Measurements from ENCODE around the gene ASB9.
"Not testable (repeated sequence)": the region's sequence is repeated elsewhere in the genome, so short reads cannot be mapped to it uniquely, and the experiment has no call there.

ASB9 gene

GRCh38 chrX:15217161-15217560, 52.7 kb downstream of the ASB9 start:
- intact Hi-C loops (cut with micrococcal nuclease): no loop called here
- no peaks in the 10 kb centered on the region for H3K36me3 Mint-ChIP-seq (ENCODE audit: low read depth)

GRCh38 chrX:15216280-15216679, 53.6 kb downstream of the ASB9 start:
- Mint-ChIP-seq H3K36me3 (ENCODE audit: low read depth) (no peaks in the 10 kb centered on the region), H3K4me1 (ENCODE audit: low read depth) (no peaks in the 10 kb centered on the region)

More at GRCh38 chrX:15217161-15217560, 52.7 kb downstream of the ASB9 start:
- H3K4me3 Mint-ChIP-seq: no peak overlapping the region
- H3K27ac Mint-ChIP-seq: no peak overlapping the region
- H3K27me3 Mint-ChIP-seq: no peaks in the 10 kb centered on the region
- no peaks in the 10 kb centered on the region for H3K9me3 Mint-ChIP-seq
- H3K4me1 Mint-ChIP-seq (ENCODE audit: low read depth): no peaks in the 10 kb centered on the region

GRCh38 chrX:15215366-15215765, 54.5 kb downstream of the ASB9 start:
- no peaks in the 10 kb centered on the region for H3K36me3 Mint-ChIP-seq (ENCODE audit: low read depth)
- H3K27me3 Mint-ChIP-seq: no peaks in the 10 kb centered on the region
- intact Hi-C loops (cut with micrococcal nuclease): no loop called here
- H3K4me3 Mint-ChIP-seq: no peak overlapping the region
- H3K4me1 Mint-ChIP-seq (ENCODE audit: low read depth): no peaks in the 10 kb centered on the region
- no peaks in the 10 kb centered on the region for H3K9me3 Mint-ChIP-seq
- H3K27ac Mint-ChIP-seq: no peak overlapping the region

More at GRCh38 chrX:15216280-15216679, 53.6 kb downstream of the ASB9 start:
- Mint-ChIP-seq H3K9me3 (no peaks in the 10 kb centered on the region), H3K27me3 (no peaks in the 10 kb centered on the region), H3K4me3 (no peak overlapping the region), H3K27ac (no peak overlapping the region)
- intact Hi-C loops (cut with micrococcal nuclease): no loop called here

- no peak overlapping the region for H3K4me3 Mint-ChIP-seq
- H3K27me3 Mint-ChIP-seq: no peaks in the 10 kb centered on the region
- no peak overlapping the region for H3K27ac Mint-ChIP-seq
These were observed 55.3 kb downstream of the ASB9 start for GRCh38 chrX:15214588-15214987.

GRCh38 chrX:15209096-15209495, 60.8 kb downstream of the ASB9 start:
- no peaks in the 10 kb centered on the region for H3K36me3 Mint-ChIP-seq (ENCODE audit: low read depth)
- no peak overlapping the region for H3K4me3 Mint-ChIP-seq
- H3K4me1 Mint-ChIP-seq (ENCODE audit: low read depth): peaks cover 6% of the 10 kb centered on the region
- intact Hi-C loops (cut with micrococcal nuclease): no loop called here
- H3K9me3 Mint-ChIP-seq: no peaks in the 10 kb centered on the region
- H3K27ac Mint-ChIP-seq: no peak overlapping the region
- no peaks in the 10 kb centered on the region for H3K27me3 Mint-ChIP-seq

More at GRCh38 chrX:15214588-15214987, 55.3 kb downstream of the ASB9 start:
- Mint-ChIP-seq H3K36me3 (ENCODE audit: low read depth) (no peaks in the 10 kb centered on the region), H3K4me1 (ENCODE audit: low read depth) (no peaks in the 10 kb centered on the region), H3K9me3 (no peaks in the 10 kb centered on the region)
- intact Hi-C loops (cut with micrococcal nuclease): no loop called here

GRCh38 chrX:15207994-15208393, 61.9 kb downstream of the ASB9 start:
- Mint-ChIP-seq H3K9me3 (no peaks in the 10 kb centered on the region), H3K36me3 (ENCODE audit: low read depth) (no peaks in the 10 kb centered on the region), H3K27me3 (no peaks in the 10 kb centered on the region), H3K27ac (no peak overlapping the region), H3K4me1 (ENCODE audit: low read depth) (peaks cover 6% of the 10 kb centered on the region), H3K4me3 (no peak overlapping the region)
- intact Hi-C loops (cut with micrococcal nuclease): no loop called here

GRCh38 chrX:15207384-15207783, 62.5 kb downstream of the ASB9 start:
- Mint-ChIP-seq H3K4me1 (ENCODE audit: low read depth) (peaks cover 6% of the 10 kb centered on the region), H3K4me3 (no peak overlapping the region), H3K27ac (no peak overlapping the region), H3K9me3 (no peaks in the 10 kb centered on the region), H3K27me3 (no peaks in the 10 kb centered on the region), H3K36me3 (ENCODE audit: low read depth) (no peaks in the 10 kb centered on the region)
- intact Hi-C loops (cut with micrococcal nuclease): no loop called here

GRCh38 chrX:15206306-15206705, 63.6 kb downstream of the ASB9 start:
- intact Hi-C loops (cut with micrococcal nuclease): no loop called here
- peaks cover 6% of the 10 kb centered on the region for H3K4me1 Mint-ChIP-seq (ENCODE audit: low read depth)
- H3K27me3 Mint-ChIP-seq: peaks cover 3% of the 10 kb centered on the region
- H3K36me3 Mint-ChIP-seq (ENCODE audit: low read depth): no peaks in the 10 kb centered on the region
- H3K4me3 Mint-ChIP-seq: no peak overlapping the region
- H3K9me3 Mint-ChIP-seq: no peaks in the 10 kb centered on the region
- H3K27ac Mint-ChIP-seq: no peak overlapping the region

- no peaks in the 10 kb centered on the region for H3K9me3 Mint-ChIP-seq
- peaks cover 3% of the 10 kb centered on the region for H3K27me3 Mint-ChIP-seq
- no peak overlapping the region for H3K4me3 Mint-ChIP-seq
- H3K27ac Mint-ChIP-seq: no peak overlapping the region
- intact Hi-C loops (cut with micrococcal nuclease): no loop called here
- H3K36me3 Mint-ChIP-seq (ENCODE audit: low read depth): no peaks in the 10 kb centered on the region
- H3K4me1 Mint-ChIP-seq (ENCODE audit: low read depth): peaks cover 6% of the 10 kb centered on the region
These were observed 65.6 kb downstream of the ASB9 start for GRCh38 chrX:15204130-15204751.

GRCh38 chrX:15203694-15204093, 66.2 kb downstream of the ASB9 start:
- peaks cover 6% of the 10 kb centered on the region for H3K4me1 Mint-ChIP-seq (ENCODE audit: low read depth)
- no peak overlapping the region for H3K4me3 Mint-ChIP-seq
- no peaks in the 10 kb centered on the region for H3K9me3 Mint-ChIP-seq
- H3K36me3 Mint-ChIP-seq (ENCODE audit: low read depth): no peaks in the 10 kb centered on the region
- no peak overlapping the region for H3K27ac Mint-ChIP-seq
- intact Hi-C loops (cut with micrococcal nuclease): no loop called here
- H3K27me3 Mint-ChIP-seq: peaks cover 3% of the 10 kb centered on the region

GRCh38 chrX:15202454-15203177, 67.3 kb downstream of the ASB9 start:
- H3K27me3 Mint-ChIP-seq: peaks cover 3% of the 10 kb centered on the region
- intact Hi-C loops (cut with micrococcal nuclease): no loop called here
- no peak overlapping the region for H3K4me3 Mint-ChIP-seq
- no peaks in the 10 kb centered on the region for H3K9me3 Mint-ChIP-seq
- peaks cover 6% of the 10 kb centered on the region for H3K4me1 Mint-ChIP-seq (ENCODE audit: low read depth)
- no peaks in the 10 kb centered on the region for H3K36me3 Mint-ChIP-seq (ENCODE audit: low read depth)
- H3K27ac Mint-ChIP-seq: no peak overlapping the region

- Mint-ChIP-seq H3K36me3 (ENCODE audit: low read depth) (no peaks in the 10 kb centered on the region), H3K27ac (no peak overlapping the region), H3K4me1 (ENCODE audit: low read depth) (peaks cover 6% of the 10 kb centered on the region), H3K9me3 (no peaks in the 10 kb centered on the region), H3K27me3 (peaks cover 3% of the 10 kb centered on the region), H3K4me3 (no peak overlapping the region)
- intact Hi-C loops (cut with micrococcal nuclease): no loop called here
These were observed 69.0 kb downstream of the ASB9 start for GRCh38 chrX:15200871-15201270.

GRCh38 chrX:15198608-15199202, 71.2 kb downstream of the ASB9 start:
- H3K27ac Mint-ChIP-seq; H3K4me3 Mint-ChIP-seq; H3K36me3 Mint-ChIP-seq (ENCODE audit: low read depth); H3K27me3 Mint-ChIP-seq; H3K4me1 Mint-ChIP-seq (ENCODE audit: low read depth); intact Hi-C loops (cut with micrococcal nuclease); H3K9me3 Mint-ChIP-seq: not testable (repeated sequence)

- intact Hi-C loops (cut with micrococcal nuclease): no loop called here
- Mint-ChIP-seq H3K27me3 (peaks cover 2% of the 10 kb centered on the region), H3K9me3 (no peaks in the 10 kb centered on the region), H3K4me3 (no peak overlapping the region), H3K36me3 (ENCODE audit: low read depth) (no peaks in the 10 kb centered on the region), H3K4me1 (ENCODE audit: low read depth) (peaks cover 9% of the 10 kb centered on the region), H3K27ac (no peak overlapping the region)
These were observed 75.7 kb downstream of the ASB9 start for GRCh38 chrX:15194146-15194545.
